DMS 273 (cell line): Measurements from ENCODE around the gene RHOBTB1.
A peak's percentile ranks its signal among the peaks of the same experiment; 100 is the strongest.
"Not testable (repeated sequence)": the region's sequence is repeated elsewhere in the genome, so short reads cannot be mapped to it uniquely, and the experiment has no call there.

Experiments
- DNase-seq: peaks from one replicate; lab custom pipeline; 2025; ENCODE audit not compliant: unreplicated experiment; lab: John Stamatoyannopoulos, UW

RHOBTB1 gene

GRCh38 chr10:60908031-60908430 is 36.0 kb downstream of the RHOBTB1 start:
- no peak for DNase-seq

DNA sequence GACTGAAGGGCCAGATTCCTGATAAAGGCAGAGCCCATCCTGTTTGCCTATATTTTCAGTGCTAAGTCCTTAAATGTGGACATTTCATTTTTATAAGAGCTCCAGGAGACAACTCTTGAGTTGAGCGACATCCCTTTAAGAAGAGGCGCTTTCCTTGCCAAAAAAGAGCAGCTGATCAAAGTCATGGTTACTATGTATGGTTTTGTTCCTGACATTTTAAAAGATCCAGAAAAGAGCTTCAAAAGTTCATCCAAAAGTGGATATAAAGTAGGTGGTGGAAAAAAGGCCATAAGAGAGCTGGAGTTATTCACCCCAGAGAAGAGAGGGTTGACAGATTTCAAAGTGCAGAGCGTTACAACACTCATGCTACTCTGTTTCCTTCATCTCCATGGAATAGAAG is 36.7 kb downstream of the RHOBTB1 start:
- DNase-seq: no peak

DNA sequence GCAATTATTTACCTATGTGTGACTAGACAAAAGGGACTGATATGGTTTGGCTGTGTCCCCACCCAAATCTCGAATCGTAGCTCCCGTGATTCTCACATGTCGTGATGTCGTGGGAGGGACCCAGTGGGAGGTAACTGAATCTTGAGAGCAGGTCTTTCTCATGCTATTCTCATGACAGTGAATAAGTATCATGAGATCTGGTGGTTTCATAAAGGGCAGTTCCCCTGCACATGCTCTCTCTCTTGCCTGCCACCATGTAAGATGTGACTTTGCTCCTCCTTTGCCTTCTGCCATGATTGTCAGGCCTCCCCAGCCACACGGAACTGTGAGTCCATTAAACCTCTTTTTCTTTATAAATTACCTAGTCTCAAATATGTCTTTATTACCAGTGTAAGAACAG is 37.2 kb downstream of the RHOBTB1 start:
- not testable (repeated sequence) for DNase-seq

- DNase-seq: no peak
Measured at GRCh38 chr10:60906411-60906810, 37.6 kb downstream of the RHOBTB1 start.

- DNase-seq: no peak
Measured at GRCh38 chr10:60905580-60905979, 38.4 kb downstream of the RHOBTB1 start.

- no peak for DNase-seq
Measured at GRCh38 chr10:60903096-60903495, 40.9 kb downstream of the RHOBTB1 start.

GRCh38 chr10:60901561-60902235 is 42.3 kb downstream of the RHOBTB1 start:
- DNase-seq: peak; percentile 11

DNA sequence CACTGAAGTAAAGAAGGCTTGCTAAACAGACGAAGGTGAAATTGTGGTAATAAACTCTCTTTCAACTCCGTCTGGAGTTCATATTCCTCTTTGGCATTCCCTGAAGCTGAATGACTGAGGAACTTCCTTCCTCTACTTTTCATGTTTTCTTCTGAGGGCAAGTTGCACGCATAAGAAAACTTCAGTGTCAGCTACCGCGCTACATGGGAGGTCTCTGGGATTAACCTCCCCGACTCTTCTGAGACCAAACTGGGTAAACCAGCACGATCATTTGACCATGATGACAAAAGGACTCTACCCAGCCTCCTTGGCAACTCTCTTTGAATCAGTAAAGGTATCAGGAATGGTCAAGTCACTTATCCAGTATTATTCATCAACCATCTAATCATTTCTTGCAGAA is 44.7 kb downstream of the RHOBTB1 start:
- DNase-seq: no peak

GRCh38 chr10:60898321-60898720 is 45.7 kb downstream of the RHOBTB1 start:
- no peak for DNase-seq

DNA sequence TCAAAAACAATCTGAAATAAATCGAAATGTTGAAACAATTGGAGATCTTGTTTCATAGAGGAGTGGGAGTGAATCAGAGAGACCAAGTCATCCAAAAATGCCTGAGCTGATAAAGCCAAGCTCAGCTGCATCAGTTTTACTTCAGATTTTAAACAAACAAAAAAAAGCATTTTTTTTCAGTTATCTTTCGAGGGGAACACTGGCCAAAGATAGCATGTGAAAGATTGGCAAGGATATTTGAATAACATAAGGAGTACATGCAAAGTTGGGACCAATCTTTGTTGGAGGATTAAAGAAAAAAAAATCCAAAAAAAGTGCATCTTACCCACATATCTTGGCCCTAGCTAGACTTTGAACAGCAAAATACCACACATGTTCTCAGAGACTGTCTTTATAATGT is 47.2 kb downstream of the RHOBTB1 start:
- DNase-seq: no peak

DNA sequence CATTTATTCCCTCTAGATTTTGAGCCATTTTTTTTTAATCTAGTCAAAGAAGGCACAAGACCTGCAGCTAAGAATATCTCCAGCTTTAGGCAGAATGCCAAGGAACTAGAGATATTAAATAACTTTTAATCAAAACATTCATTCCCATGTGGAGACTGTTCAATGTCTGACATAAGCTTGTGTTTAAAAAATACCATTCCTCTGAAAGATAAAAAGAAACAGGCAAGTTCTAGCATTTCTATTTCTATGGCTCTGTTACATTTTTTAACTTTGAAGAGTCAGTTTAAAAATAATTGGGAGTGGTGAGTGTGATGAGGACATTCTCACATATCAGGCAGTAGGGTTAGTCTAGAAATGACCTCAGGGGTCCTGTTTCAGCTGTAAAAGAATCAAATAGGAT is 48.0 kb downstream of the RHOBTB1 start:
- peak; percentile 9 for DNase-seq

- DNase-seq: peak; percentile 2
Measured at GRCh38 chr10:60894786-60895185, 49.2 kb downstream of the RHOBTB1 start.

GRCh38 chr10:60893231-60893630 is 50.8 kb downstream of the RHOBTB1 start:
- DNase-seq: no peak

- DNase-seq: no peak
Measured at GRCh38 chr10:60892571-60892970, 51.4 kb downstream of the RHOBTB1 start.

DNA sequence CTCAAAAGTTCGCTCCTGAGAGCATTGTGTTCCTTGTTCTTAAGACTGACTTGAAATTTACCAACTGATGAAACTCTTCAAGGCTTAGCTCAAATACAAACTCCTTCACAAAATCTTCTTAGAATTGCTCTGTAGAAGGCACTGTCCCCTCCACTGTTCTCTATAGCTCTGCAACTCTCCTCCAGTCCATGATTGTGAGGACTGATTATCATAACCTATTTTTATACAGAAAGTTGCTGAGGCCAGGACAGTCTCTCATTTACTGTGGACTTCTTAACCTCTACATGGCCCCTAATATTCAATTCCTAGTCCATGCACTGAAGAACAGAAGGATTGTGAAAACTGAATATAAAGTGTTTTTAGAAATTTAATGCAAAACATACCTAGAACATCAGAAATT is 53.2 kb downstream of the RHOBTB1 start:
- DNase-seq: no peak

DNA sequence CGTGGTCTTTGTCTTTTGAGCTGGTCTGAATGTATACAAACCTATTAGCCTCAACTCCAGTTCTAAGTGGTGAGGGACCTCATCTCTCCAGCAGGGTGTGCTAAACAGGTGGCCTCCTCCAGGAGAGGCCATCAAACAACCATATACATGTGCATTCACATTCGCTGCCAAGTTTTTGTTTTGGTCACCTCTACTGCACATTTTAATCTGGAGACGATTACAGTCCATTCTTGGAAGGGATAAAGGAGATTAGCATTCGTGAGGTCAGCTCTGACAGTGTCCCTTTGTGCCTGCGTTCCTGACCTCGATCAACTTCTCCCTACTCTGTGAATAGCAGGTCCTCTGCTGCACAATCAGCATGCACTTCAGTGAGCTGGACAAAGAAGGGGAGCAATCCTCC is 60.8 kb downstream of the RHOBTB1 start:
- peak; percentile 22 for DNase-seq

DNA sequence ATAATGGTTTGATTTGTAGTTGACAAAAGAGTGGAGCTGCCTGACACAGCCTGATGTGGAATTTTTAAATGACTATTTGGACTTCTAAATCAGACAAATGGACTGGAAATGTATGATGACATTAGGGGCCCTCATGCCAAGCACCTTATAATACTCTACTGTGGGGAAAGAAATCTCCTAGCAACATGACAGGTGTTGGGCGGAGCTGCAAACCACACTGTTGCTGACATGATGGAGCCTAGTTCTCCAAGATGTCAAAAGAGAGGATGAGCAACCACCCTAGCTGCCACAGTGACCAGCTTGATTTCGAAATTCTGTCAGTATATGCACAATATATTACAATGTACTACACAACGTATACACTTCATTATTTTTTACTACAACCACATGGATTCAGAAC is 65.8 kb downstream of the RHOBTB1 start:
- no peak for DNase-seq

GRCh38 chr10:60877777-60878120 is 66.2 kb downstream of the RHOBTB1 start:
- no peak for DNase-seq

DNA sequence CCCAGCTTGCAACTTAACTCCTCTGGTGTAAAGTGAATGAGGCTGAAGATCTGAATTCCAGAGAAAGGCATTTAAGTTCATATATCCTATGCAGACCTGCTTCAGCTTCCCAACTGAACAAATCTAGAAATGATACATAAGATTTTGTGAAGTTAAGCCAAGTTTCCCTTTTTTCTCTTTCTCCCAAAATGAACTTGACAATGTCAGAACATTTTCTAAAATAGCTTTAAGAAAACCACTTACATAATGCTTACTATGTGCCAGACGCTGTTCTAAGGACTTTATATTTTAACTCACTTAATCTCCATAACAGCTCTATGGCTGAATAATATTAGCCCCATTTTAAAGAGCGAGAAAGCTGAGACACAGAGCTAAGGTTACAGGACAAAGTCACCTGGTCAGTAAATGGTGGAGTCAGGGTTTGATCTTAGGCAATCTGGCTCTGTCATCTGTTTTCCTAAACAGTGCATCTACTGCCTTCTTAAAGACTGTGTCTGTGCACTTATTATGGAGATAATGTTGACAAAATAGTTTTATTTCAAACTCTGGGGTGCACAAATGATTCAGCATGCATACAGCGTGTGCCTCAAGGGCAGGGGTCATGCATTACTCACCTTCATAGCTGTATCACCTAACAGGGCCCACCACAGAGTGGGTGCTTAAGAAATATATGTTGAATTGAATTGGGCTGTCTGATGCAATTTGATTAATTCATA is 66.8 kb downstream of the RHOBTB1 start:
- no peak for DNase-seq

GRCh38 chr10:60873758-60874157 is 70.2 kb downstream of the RHOBTB1 start:
- no peak for DNase-seq

DNA sequence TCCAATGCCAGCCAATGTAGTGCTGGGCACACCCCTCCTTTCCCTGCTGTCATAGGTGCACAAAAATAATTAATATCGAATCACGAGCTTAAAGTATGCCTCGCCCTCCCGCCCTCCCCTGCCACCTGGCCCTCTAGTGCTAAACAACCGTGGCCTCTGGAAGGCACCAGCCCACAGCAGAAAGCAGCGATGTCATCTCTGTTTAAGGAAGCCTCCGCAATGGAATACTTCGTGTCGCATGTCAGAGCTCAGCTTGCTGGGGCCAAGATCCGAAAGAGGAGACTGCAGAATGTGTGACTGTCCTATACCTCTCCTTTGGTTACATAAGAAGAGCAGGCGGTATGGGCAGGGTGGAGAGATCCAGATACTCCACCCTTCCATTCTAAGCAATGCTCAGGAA is 71.5 kb downstream of the RHOBTB1 start:
- DNase-seq: no peak

- no peak for DNase-seq
Measured at GRCh38 chr10:60871215-60871614, 72.8 kb downstream of the RHOBTB1 start.

DNA sequence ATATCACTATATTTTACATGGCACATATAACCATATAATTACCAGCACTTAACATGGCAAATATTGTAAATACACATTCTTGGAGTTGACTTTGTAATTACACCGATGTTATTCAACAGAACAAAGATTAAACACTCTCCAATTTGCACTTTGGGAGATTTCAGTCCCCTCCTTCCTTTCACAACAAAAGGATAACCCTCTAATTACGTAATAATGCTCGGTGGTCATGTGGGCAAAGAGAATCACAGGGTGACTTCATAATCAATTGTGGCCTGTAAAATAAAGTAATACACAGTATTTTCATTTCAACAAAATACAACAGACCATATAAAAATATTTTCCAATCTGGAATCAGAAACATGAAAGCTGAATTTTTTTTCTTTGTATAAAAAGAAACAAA is 73.2 kb downstream of the RHOBTB1 start:
- no peak for DNase-seq
